Muscle layer of duodenum (tissue), 2 donors: Measurements from ENCODE around the gene FBN1.

ENCODE experiments used
- H3K27ac ChIP-seq: one replicate; pipeline ENCODE4 v1.7.0; 2013; ENCODE audit warnings: mild to moderate bottlenecking, low read length
- H3K27me3 ChIP-seq: one replicate; pipeline ENCODE4 v1.7.0; 2013; ENCODE audit warnings: low read depth, mild to moderate bottlenecking, control low read depth, low read length
- H3K36me3 ChIP-seq, 2 donors: one replicate each; pipeline ENCODE4 v1.7.0; 2013; ENCODE audit warnings: low read length in 2 of 2, control low read depth in 1 of 2, mild to moderate bottlenecking in 1 of 2; ENCODE audit not compliant: insufficient read depth in 2 of 2, control insufficient read depth in 1 of 2
- H3K4me1 ChIP-seq, 2 donors: one replicate each; pipeline ENCODE4 v1.7.0; 2013; ENCODE audit warnings: low read length in 2 of 2, mild to moderate bottlenecking in 2 of 2, control low read depth in 1 of 2, moderate library complexity in 1 of 2; ENCODE audit not compliant: insufficient read depth in 2 of 2, control insufficient read depth in 1 of 2
- H3K4me3 ChIP-seq, 2 donors: one replicate each; pipeline ENCODE4 v1.7.0; 2013; ENCODE audit warnings: low read length in 2 of 2, low read depth in 1 of 2, mild to moderate bottlenecking in 1 of 2
- H3K9me3 ChIP-seq, 2 donors: one replicate each; pipeline ENCODE4 v1.7.0; 2013; ENCODE audit warnings: low read length in 2 of 2, control low read depth in 1 of 2, mild to moderate bottlenecking in 1 of 2; ENCODE audit not compliant: control insufficient read depth in 1 of 2
- donor health status: healthy.

The FBN1 gene

GRCh38 chr15:48578965-48579364, 66.5 kb downstream of the FBN1 start:
- H3K9me3 ChIP-seq: no peaks in the 10 kb centered on the region
- no peak overlapping the region for H3K4me3 ChIP-seq
- H3K36me3 ChIP-seq: peaks cover 0 to 6% of the 10 kb centered on the region in 2 donors
- H3K4me1 ChIP-seq: peaks cover 0 to 13% of the 10 kb centered on the region in 2 donors
- H3K27ac ChIP-seq: no peak overlapping the region
- H3K27me3 ChIP-seq: no peaks in the 10 kb centered on the region

GRCh38 chr15:48577469-48577868, 68.0 kb downstream of the FBN1 start:
- H3K4me1 ChIP-seq: peaks cover 0 to 13% of the 10 kb centered on the region in 2 donors
- H3K27me3 ChIP-seq: no peaks in the 10 kb centered on the region
- peaks cover 0 to 6% of the 10 kb centered on the region in 2 donors for H3K36me3 ChIP-seq
- H3K27ac ChIP-seq: no peak overlapping the region
- H3K9me3 ChIP-seq: no peaks in the 10 kb centered on the region
- H3K4me3 ChIP-seq: no peak overlapping the region

DNA sequence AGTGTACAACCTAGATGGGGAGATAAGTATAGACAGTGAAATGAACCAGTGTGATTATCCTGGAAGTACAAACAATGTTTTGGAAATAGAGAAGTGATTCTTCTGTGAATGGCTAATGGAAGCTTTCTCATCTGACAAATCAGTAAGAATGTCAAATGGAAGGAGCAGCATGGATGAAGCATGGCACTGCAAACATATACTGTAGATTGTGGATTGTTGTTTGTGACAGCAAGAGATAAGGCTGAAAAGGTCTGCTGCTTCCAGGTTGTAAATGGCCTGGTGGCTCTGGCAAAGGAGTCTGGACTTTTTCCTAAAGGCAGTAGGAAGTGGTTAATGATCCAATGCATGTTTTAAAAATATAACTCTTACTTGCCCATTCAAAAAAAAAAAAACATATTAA, 71.3 kb downstream of the FBN1 start:
- Histone ChIP-seq H3K9me3 (no peaks in the 10 kb centered on the region), H3K36me3 (peaks cover 0 to 6% of the 10 kb centered on the region in 2 donors), H3K4me3 (no peak overlapping the region), H3K4me1 (peaks cover 0 to under 1% of the 10 kb centered on the region in 2 donors), H3K27ac (no peak overlapping the region), H3K27me3 (no peaks in the 10 kb centered on the region)

GRCh38 chr15:48573780-48574179, 71.7 kb downstream of the FBN1 start:
- H3K4me3 ChIP-seq: no peak overlapping the region
- H3K9me3 ChIP-seq: no peaks in the 10 kb centered on the region
- H3K27ac ChIP-seq: no peak overlapping the region
- H3K36me3 ChIP-seq: peaks cover 0 to 6% of the 10 kb centered on the region in 2 donors
- no peaks in the 10 kb centered on the region for H3K4me1 ChIP-seq
- H3K27me3 ChIP-seq: no peaks in the 10 kb centered on the region

- Histone ChIP-seq H3K9me3 (no peaks in the 10 kb centered on the region), H3K4me1 (no peaks in the 10 kb centered on the region), H3K4me3 (no peak overlapping the region), H3K36me3 (peaks cover 0 to 6% of the 10 kb centered on the region in 2 donors), H3K27me3 (no peaks in the 10 kb centered on the region), H3K27ac (no peak overlapping the region)
Measured at GRCh38 chr15:48572823-48573222, 72.7 kb downstream of the FBN1 start.

GRCh38 chr15:48571510-48571909, 74.0 kb downstream of the FBN1 start:
- Histone ChIP-seq H3K4me1 (peaks cover 0 to 5% of the 10 kb centered on the region in 2 donors), H3K36me3 (peaks cover 0 to 6% of the 10 kb centered on the region in 2 donors), H3K9me3 (no peaks in the 10 kb centered on the region), H3K27ac (no peak overlapping the region), H3K4me3 (no peak overlapping the region), H3K27me3 (no peaks in the 10 kb centered on the region)

- Histone ChIP-seq H3K27ac (no peak overlapping the region), H3K9me3 (no peaks in the 10 kb centered on the region)
Measured at GRCh38 chr15:48570822-48571221, 74.7 kb downstream of the FBN1 start.

DNA sequence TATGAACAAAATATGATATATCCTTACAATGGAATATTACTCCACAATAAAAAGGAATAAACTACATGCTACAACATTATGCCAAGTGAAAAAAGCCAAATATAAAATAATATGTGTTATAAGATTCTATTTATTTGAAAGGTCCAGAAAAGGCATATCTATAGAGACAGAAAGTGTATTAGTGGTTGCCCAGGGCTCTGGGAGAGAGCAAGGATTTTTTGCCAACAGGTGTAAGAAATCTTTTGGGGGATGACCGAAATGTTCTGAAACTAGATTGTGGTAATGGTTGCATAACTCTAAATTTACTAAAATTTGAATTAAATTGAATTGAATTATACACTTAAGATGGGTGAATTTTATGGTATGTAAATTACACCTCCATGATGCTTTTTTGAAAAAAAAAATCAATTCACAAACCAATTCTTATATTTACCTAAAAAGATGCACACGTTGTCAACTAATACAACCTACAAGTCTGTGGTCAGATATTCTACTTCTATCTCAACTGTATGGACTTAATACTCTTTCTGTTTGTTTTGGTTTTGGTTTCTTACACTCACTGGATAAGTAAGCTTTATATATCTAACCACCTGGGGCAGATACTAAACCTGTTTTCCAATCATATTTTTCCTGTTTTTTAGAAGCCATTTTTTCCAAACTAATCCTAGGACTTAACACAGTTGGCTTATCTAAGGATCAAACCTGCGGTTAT, 75.8 kb downstream of the FBN1 start:
- Histone ChIP-seq H3K36me3 (peaks cover 0 to 6% of the 10 kb centered on the region in 2 donors), H3K27me3 (no peaks in the 10 kb centered on the region), H3K4me1 (peaks cover 0 to 5% of the 10 kb centered on the region in 2 donors), H3K4me3 (no peak overlapping the region), H3K9me3 (no peaks in the 10 kb centered on the region), H3K27ac (no peak overlapping the region)

More at GRCh38 chr15:48570822-48571221, 74.7 kb downstream of the FBN1 start:
- H3K4me1 ChIP-seq: peaks cover 0 to 5% of the 10 kb centered on the region in 2 donors
- no peaks in the 10 kb centered on the region for H3K27me3 ChIP-seq
- H3K4me3 ChIP-seq: no peak overlapping the region
- peaks cover 0 to 6% of the 10 kb centered on the region in 2 donors for H3K36me3 ChIP-seq

DNA sequence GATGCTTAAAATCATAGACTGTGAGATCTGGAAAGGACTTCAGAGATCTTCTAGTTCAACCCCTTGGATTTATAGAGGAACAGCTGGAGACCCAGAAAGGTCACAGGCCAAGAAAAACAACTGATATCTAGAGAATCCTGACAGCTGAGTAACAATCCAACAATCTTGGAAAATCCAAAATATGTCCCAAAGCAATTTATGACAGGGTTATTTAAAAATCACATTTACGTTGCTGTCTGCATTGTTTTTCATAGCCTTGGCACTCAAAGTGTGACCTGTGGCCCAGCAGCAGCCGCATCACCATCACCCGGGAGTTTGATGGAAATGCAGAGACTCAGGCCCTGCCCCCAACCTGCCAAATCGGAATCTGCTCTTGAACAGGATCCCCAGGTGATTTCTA, 78.8 kb downstream of the FBN1 start:
- Histone ChIP-seq H3K4me1 (peaks cover 0 to 5% of the 10 kb centered on the region in 2 donors), H3K4me3 (no peak overlapping the region), H3K27ac (no peak overlapping the region), H3K9me3 (no peaks in the 10 kb centered on the region), H3K36me3 (no peaks in the 10 kb centered on the region), H3K27me3 (no peaks in the 10 kb centered on the region)

DNA sequence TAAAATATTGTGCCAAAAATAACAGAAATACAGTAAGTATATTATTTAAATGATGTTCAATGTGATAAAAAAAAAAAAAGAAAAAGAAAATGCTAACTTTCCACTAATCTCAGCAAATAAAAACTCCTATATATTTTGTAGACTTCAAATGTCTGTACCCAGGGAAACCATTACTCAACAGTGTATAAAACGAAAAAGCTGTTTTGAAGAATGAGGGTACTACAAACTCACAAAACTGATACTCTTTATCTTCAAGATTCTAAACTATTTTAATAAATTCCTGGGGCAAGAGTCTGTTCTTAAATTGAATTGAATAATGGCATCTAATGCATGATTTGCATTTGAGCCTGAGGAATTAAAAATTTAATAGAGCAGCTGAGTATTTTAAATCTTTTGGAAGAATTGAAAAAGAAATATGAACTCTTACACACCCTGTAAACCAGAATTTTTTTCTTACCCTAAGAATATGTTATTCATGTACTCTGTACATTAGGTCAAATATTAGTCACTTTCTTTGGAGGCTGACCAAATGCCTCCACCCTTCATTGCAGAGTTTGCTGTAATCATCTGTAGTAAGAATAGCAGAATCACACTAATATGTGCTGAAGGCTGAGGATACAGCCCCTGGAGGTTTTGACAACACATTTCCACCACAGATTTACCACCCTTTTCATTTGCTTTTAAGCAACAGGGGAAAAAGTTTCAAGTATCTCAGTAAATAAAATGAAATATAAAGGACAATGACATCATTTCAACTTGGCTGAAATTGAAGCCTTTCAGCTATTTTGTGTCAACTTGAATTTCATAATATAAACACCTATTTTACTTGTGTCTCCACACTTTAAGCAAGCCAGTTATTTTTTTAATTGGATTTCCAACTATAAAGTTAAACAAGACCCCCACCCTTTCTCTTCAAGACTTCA, 79.7 kb downstream of the FBN1 start:
- Histone ChIP-seq H3K4me1 (peaks cover 0 to 5% of the 10 kb centered on the region in 2 donors), H3K27ac (no peak overlapping the region), H3K4me3 (no peak overlapping the region), H3K36me3 (no peaks in the 10 kb centered on the region), H3K27me3 (no peaks in the 10 kb centered on the region), H3K9me3 (no peaks in the 10 kb centered on the region)

DNA sequence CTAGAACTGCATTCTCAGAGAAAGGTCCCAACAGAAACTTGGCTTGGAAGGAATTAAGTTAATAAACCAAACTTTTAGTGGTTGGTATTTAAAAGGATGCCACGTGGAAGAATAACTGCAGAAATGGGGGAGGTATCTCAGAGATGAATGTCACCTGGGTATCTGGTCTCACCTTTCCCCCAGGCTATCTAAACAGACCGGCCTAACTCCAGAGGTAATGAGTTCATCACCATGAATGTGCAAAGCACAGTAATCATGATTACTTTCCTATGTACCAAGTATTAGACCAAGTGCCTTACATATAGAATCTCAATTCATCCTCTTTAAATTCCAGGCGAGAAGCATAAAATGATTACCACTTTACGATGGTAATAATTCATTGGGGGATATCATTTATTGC, 80.8 kb downstream of the FBN1 start:
- Histone ChIP-seq H3K9me3 (no peaks in the 10 kb centered on the region), H3K27ac (no peak overlapping the region), H3K36me3 (no peaks in the 10 kb centered on the region), H3K27me3 (no peaks in the 10 kb centered on the region), H3K4me3 (no peak overlapping the region), H3K4me1 (peaks cover 0 to 11% of the 10 kb centered on the region in 2 donors)
